Keratinocyte (primary cell): ENCODE results near the gene FAM53A. TPM values are rescaled to one million over a fixed set of nuclear protein-coding genes. Genes with fewer than 3 reads are reported as not detected.

ENCODE experiments used
- DNase-seq: peaks from one replicate; pipeline ENCODE4 v3.0.0-alpha.2; 2011; ENCODE audit warnings: low read depth, missing footprints, low spot score
- FAIRE-seq: peaks from 2 replicates; lab custom pipeline; 2011; peaks lifted over from hg19 to GRCh38; lab: Jason Lieb, UNC
- H2AFZ ChIP-seq: 2 replicates; pipeline ENCODE4 v1.6.0; 2012; ENCODE audit warnings: low read length, control low read depth, inconsistent platforms; ENCODE audit not compliant: control insufficient read depth
- H3K27ac ChIP-seq: 2 replicates; pipeline ENCODE4 v1.5.1; 2011; ENCODE audit warnings: low read length; ENCODE audit not compliant: control insufficient read depth, insufficient read depth
- H3K27me3 ChIP-seq: 3 replicates; pipeline ENCODE4 v1.6.0; 2011; ENCODE audit warnings: low read length; ENCODE audit not compliant: control insufficient read depth, insufficient read depth; ENCODE audit errors: extremely low read depth
- H3K36me3 ChIP-seq, 2 experiments: 2 replicates in 1 of 2; 3 replicates in 1 of 2; pipeline ENCODE4 v1.5.1; 2011; ENCODE audit warnings: low read length in 2 of 2, mild to moderate bottlenecking in 1 of 2; ENCODE audit not compliant: control insufficient read depth in 2 of 2, insufficient read depth in 2 of 2; ENCODE audit errors: extremely low read depth in 1 of 2
- H3K4me1 ChIP-seq: 3 replicates; pipeline ENCODE4 v1.5.1; 2011; ENCODE audit warnings: low read length; ENCODE audit not compliant: control insufficient read depth, insufficient read depth; ENCODE audit errors: extremely low read depth
- H3K4me2 ChIP-seq: 3 replicates; pipeline ENCODE4 v1.6.0; 2011; ENCODE audit warnings: low read depth, low read length; ENCODE audit not compliant: control insufficient read depth, insufficient read depth; ENCODE audit errors: extremely low read depth
- H3K4me3 ChIP-seq, 3 experiments: fragments of 200-600 bp in 1 of 3; sonication (generic) in 1 of 3; 2 replicates in 2 of 3; 3 replicates in 1 of 3; pipeline ENCODE4 v1.5.1; 2011 to 2016; ENCODE audit warnings: low read length in 3 of 3, mild to moderate bottlenecking in 3 of 3, control low read depth in 2 of 3, inconsistent platforms in 1 of 3, low read depth in 1 of 3, mixed read lengths in 1 of 3, mixed run types in 1 of 3, moderate library complexity in 1 of 3; ENCODE audit not compliant: control insufficient read depth in 2 of 3, insufficient read depth in 2 of 3; ENCODE audit errors: extremely low read depth in 1 of 3
- H3K79me2 ChIP-seq: 2 replicates; pipeline ENCODE4 v1.6.0; 2012; ENCODE audit warnings: low read length; ENCODE audit not compliant: control insufficient read depth, insufficient read depth
- H3K9ac ChIP-seq: 3 replicates; pipeline ENCODE4 v1.6.0; 2011; ENCODE audit warnings: low read length; ENCODE audit not compliant: control insufficient read depth, insufficient read depth; ENCODE audit errors: extremely low read depth
- H3K9me1 ChIP-seq: 3 replicates; pipeline ENCODE4 v1.6.0; 2011; ENCODE audit warnings: low read length; ENCODE audit not compliant: control insufficient read depth, insufficient read depth; ENCODE audit errors: extremely low read depth
- H3K9me3 ChIP-seq: 2 replicates; pipeline ENCODE4 v1.5.1; 2012; ENCODE audit warnings: low read depth, low read length; ENCODE audit not compliant: control insufficient read depth
- H4K20me1 ChIP-seq: 3 replicates; pipeline ENCODE4 v1.6.0; 2011; ENCODE audit warnings: low read length; ENCODE audit not compliant: control insufficient read depth, insufficient read depth; ENCODE audit errors: extremely low read depth
- CTCF ChIP-seq, 3 experiments: IDR thresholded peaks in 1 of 3; conservative IDR thresholded peaks in 1 of 3; optimal IDR thresholded peaks in 1 of 3; 2 replicates in 2 of 3; 3 replicates in 1 of 3; pipeline versions ENCODE3 to v1.5.1; 2011; ENCODE audit warnings: low read length in 3 of 3, mild to moderate bottlenecking in 3 of 3, moderate library complexity in 2 of 3, control low read depth in 1 of 3, inconsistent platforms in 1 of 3; ENCODE audit not compliant: insufficient read depth in 2 of 3; ENCODE audit errors: extremely low read depth in 1 of 3
- EZH2 ChIP-seq: IDR thresholded peaks from one replicate; pipeline ENCODE4 v1.6.1; 2012; ENCODE audit warnings: inconsistent platforms, mild to moderate bottlenecking, low read length, moderate library complexity
- dilution Hi-C: fragments of 300-500 bp; cut with MboI; formaldehyde crosslinking; loops from one replicate; pipeline ENCODE4 v1.7.0; 2020; ENCODE audit warnings: low sequenced_read_pairs; ENCODE audit not compliant: extremely low pct_ligation_motif_present
- polyA plus RNA-seq, 5 experiments: library from polyadenylated mRNA; depleted of rRNA in 3 of 5; stranded (reverse) in 3 of 5; stranded (forward) in 1 of 5; unstranded in 1 of 5; fragments of >200 nt; gene quantifications; 1 replicate in 1 of 5; 2 replicates in 3 of 5; 3 replicates in 1 of 5; pipeline versions ENCODE4 v1.2.1 to v1.2.3, GENCODE V29; 2011 to 2012; ENCODE audit warnings: missing spikeins in 2 of 5, low read depth in 1 of 5, low replicate concordance in 1 of 5

FAM53A gene
- polyA plus RNA-seq, 1 donor (not counting 4 experiments of a cell fraction or from before 2014, with no cell fraction given): 0.50 TPM

GRCh38 chr4:1640190-1640589, 43.9 kb downstream of the FAM53A start:
- no peak for FAIRE-seq
- Histone ChIP-seq H2AFZ (no peak overlapping the region), H3K9ac (no peak overlapping the region), H3K27me3 (no peaks in the 10 kb centered on the region), H3K4me2 (no peak overlapping the region), H4K20me1 (no peaks in the 10 kb centered on the region), H3K4me3 (no peak overlapping the region), H3K27ac (no peak overlapping the region), H3K79me2 (no peaks in the 10 kb centered on the region), H3K36me3 (no peaks in the 10 kb centered on the region), H3K9me1 (no peaks in the 10 kb centered on the region), H3K4me1 (peaks cover 6% of the 10 kb centered on the region), H3K9me3 (no peaks in the 10 kb centered on the region)
- dilution Hi-C loops: loop anchor here (25.0 kb wide), 1 partner anchor 228 kb away; the partner anchor contains the start of gene NKX1-1
- TF ChIP-seq CTCF (optimal IDR thresholded peaks at IDR 0.05 in 1 of 3, IDR thresholded peaks at IDR 0.05 in 1 of 3, conservative IDR thresholded peaks at IDR 0.05 in 1 of 3; ENCODE audit: extremely low read depth in 1 of 3, insufficient read depth in 2 of 3, low read length in 3 of 3): no peak
- no peak for TF ChIP-seq EZH2
- no peak for DNase-seq

GRCh38 chr4:1639299-1639868, 44.7 kb downstream of the FAM53A start:
- Histone ChIP-seq H3K79me2 (no peaks in the 10 kb centered on the region), H3K9me3 (no peaks in the 10 kb centered on the region), H3K9ac (no peak overlapping the region), H3K4me2 (no peak overlapping the region), H2AFZ (no peak overlapping the region), H3K4me1 (no peaks in the 10 kb centered on the region), H3K27me3 (no peaks in the 10 kb centered on the region), H3K36me3 (no peaks in the 10 kb centered on the region), H3K27ac (no peak overlapping the region), H3K4me3 (no peak overlapping the region), H4K20me1 (no peaks in the 10 kb centered on the region), H3K9me1 (no peaks in the 10 kb centered on the region)
- dilution Hi-C loops: loop anchor here (25.0 kb wide), 1 partner anchor 227 kb away; the partner anchor contains the start of gene NKX1-1
- TF ChIP-seq CTCF (optimal IDR thresholded peaks at IDR 0.05 in 1 of 3, IDR thresholded peaks at IDR 0.05 in 1 of 3, conservative IDR thresholded peaks at IDR 0.05 in 1 of 3; ENCODE audit: extremely low read depth in 1 of 3, insufficient read depth in 2 of 3, low read length in 3 of 3) (no peak), EZH2 (no peak)
- FAIRE-seq (no peak), DNase-seq (no peak)
